GM19463 (cell line): ENCODE measurements around the gene CYTH4.

ENCODE experiments used
- ATAC-seq: cut with Tn5 transposase; IDR thresholded peaks from one replicate; pipeline ENCODE4 v1.9.1; 2021; ENCODE audit warnings: mild to moderate bottlenecking, moderate library complexity; ENCODE audit not compliant: unreplicated experiment

CYTH4 gene

DNA sequence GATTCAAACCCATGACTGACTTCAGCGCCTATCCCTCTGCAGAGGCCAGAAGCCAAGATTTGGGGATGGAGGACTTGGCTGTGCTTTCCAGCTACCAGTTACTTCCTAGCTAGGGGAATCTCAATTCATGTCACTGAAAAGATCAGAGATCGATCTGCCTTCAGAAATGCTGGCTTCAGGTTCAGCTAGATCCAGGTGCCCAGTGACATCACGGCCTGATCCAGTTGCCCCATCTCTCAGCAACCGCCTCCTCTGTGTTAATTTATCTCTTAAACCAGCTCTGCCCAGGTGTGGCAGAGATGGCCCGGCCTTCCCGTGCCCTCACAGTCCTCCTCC, 24.2 kb downstream of the CYTH4 start:
- ATAC-seq: no peak

DNA sequence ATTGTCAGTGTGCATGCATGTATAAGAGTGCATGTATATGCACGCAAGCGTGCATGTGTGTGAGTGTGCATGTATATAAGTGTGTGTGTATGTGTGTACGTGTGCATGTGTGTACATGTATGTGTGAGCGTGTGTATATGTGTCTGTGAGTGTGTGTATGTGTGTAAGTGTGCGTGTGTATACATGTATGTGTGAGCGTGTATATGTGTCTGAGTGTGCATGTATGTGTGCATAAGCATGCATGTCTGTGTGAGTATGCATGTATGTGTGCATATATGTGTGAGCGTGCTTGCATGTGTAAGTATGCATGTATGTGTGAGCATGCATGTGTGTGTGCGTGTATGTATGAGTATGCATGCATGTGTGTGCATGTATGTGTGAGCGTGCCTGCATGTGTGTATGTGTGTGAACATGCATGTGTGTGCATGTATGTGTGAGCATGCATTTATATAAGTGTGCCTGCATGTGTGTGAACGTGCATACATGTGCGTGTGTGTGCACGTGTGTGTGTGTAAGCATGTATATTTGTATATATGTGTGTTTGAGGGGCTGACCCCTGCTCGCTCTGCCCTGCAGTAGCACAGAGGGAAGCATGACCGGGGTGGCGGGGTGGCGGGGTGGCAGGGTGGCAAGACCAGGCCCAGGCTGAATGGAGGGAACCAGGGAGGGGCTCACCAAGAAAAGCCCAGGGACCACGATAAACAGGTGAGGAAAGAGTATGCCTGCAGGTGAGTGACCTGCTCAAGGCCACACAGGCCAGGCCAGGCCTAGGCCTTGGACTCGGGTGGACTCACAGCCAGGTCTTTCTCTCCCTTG, 26.3 kb downstream of the CYTH4 start:
- ATAC-seq: no peak

DNA sequence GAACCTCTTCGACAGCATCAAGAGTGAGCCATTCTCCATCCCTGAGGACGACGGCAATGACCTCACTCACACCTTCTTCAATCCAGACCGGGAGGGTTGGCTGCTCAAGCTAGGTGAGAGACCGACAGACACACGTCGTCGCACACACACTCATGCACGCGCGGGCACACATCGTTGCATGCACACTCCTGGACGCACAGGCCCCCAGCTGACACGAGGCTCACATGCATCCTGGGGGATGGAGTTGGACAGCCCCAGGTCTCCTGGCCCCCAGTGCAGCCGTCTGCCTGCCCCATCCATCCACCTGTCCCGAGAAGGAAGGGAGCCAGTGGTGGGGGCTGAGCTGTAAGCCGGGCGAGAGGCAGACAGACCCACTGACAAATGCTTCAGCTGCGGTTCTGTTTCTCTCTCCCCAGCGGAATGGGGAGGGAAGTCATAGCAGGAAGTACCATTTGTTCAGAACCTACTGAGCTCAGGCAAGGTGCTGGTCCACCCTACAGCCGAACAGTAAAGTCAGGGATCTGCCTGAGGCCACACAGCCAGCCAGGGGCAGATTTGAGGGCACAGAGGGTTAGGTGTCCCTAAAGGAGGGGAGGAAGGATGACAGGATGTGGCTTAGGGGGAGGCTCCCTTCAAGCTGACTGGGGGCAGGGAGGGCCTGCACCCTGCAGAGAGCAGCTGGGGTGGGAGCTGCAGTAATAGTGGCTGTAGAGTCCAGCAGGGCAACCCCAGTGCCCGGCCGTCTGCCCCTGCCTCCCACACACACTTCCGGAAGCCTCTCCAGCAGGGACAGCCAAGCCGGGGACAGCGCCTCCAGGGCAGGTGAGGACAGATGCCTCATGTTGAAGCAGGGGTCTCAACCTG, 27.1 kb downstream of the CYTH4 start:
- ATAC-seq: no peak

DNA sequence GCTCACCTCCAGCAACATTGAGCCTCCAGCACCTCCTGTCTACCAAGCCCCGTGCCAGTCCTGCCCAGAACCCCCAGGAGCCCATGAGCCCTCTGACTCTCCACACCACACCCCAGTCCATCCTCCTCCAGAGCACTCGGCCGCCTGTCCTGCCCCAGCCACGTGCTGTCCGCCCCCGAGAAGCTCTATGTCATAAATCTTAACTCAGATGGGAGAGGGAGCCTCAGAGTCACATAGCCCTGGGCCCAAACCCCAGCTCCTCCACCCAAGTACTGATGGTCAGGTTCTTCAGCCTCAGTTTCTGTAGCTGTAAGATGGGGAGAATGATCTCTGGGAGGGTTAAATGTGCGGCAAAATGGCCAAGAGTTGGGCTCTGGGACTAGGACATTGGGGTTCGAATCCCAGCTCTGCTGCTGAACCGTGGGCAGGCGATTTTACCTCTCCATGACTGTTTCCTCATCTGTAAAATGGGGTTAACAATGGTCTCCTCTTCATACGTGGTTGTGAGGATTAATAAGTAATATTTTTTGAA, 27.8 kb downstream of the CYTH4 start:
- no peak for ATAC-seq

DNA sequence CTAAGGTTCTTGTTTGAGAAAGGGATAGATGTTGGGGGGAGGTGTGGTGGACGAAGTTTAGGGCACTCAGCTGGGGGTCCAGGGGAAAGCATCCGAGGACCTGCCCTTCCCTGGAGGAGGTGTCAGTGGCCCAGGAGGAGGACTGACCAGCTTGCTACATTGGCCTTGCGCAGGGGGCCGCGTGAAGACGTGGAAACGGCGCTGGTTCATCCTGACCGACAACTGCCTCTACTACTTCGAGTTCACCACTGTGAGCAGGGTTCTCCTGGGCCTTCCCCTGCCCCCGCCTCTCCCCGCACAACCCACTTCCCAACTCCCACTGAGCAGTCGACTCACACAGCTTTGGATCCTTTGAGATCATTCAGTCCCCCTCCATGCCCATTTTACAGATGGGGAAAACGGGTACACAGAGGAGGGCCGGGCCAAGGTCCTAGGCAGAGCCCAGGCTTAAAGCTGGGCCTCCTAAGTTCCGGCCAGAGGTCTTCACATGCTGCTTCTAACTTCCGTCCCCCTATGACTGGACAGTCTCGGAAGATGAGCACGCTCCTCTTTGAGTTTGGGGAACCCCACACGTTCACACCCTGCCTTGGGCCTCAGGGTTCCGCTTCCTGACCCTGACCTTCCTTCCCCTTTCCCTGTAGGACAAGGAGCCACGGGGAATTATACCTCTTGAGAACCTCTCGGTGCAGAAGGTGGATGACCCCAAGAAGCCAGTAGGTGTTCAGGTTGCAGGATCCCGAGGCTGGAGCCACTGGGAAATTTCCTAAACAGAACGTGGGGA, 28.7 kb downstream of the CYTH4 start:
- no peak for ATAC-seq

DNA sequence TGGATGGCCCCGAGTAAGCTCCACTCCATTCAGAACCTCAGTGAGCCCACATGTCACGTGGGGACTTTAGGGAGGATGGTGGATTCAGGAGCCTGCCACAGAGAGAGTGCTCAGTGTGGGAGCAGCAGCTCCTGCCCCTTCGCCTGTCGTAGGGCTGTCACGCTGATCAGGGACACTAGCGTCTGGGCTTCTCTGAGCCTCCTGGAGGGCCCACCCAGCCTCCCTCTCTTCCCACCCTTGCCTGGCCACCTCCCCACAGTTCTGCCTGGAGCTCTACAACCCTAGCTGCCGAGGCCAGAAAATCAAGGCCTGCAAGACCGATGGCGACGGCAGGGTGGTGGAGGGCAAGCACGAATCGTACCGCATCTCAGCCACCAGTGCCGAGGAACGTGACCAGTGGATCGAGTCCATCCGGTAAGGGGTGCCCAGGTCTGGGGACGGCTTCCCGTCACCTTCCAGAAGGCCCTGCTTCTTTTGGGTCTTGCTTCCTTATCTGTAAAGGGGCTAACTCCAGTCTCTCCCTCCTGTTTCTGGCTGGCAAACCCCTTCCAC, 29.5 kb downstream of the CYTH4 start:
- no peak for ATAC-seq

DNA sequence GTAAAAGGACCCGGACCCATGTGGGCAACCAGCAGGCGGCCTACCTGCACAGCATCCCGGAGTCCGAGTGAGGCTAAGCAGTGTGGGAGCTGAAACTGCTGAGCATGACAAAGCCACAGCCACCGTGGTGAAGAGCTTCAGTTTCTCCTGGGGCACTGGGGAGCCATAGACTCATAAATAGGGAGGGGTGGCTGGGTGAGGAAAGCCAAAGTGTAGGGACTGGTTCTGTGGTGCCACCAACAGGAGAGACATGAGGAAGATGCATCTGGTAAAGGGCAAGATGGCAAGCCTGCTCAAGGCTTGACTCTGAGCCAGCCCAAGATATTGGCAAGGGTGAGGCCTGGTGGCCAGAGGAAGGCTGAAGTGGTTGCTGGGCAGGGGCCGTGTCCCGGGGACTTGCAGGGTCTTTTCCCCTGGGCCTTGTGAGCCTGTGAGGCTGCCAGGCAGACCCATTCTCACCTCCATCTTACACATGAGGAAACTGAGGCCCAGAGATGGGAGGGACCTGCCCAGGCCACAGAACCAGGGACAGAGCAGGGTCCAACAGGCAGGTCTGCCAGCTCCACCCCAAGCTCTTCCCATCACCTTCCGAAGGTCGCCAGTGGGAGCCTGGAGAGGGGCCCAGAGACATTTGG, 30.4 kb downstream of the CYTH4 start:
- no peak for ATAC-seq

DNA sequence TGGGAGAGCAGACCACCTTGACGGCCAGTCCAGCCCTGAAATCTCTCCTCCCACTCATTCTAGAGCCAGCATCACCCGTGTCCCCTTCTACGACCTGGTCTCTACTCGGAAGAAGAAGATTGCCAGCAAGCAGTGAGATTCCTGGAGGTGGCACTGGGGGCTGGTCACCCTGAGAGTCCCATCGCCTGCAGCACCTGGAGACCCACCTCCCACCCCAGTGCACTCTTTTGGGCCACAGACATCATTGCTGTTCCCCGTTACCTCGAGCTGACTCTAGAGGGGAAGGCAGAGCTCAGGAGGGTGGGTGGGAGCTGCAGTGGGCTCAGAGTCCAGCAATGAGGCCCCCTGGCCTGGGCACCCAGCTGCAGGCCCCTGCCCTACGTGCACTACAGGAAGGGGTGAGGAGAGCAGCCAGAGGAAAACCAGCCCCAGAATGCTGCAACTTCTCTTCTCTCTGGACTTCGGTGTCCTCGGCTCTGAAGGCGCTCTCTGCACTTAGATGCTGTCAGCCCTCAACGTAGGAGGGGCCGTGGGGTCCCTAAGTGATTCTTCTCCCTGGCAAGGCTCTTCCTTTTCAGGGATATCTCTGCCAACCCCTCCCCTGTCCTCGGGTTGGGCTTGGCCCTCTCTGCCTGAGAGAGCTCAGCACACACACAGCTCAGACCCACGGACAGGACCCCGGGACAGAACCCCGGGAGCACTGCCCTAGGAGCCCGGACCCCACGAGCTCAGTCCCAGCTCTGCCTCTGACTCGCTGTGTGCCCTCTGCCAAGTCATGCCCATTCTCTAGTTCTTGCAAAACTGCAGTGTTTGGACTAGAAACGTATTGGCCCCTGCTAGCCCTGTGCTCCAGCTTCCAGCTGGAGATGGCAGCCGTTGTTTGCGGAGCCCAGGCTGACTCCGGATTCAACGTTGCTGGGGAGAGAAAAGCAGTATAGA, 31.3 kb downstream of the CYTH4 start:
- ATAC-seq: no peak

DNA sequence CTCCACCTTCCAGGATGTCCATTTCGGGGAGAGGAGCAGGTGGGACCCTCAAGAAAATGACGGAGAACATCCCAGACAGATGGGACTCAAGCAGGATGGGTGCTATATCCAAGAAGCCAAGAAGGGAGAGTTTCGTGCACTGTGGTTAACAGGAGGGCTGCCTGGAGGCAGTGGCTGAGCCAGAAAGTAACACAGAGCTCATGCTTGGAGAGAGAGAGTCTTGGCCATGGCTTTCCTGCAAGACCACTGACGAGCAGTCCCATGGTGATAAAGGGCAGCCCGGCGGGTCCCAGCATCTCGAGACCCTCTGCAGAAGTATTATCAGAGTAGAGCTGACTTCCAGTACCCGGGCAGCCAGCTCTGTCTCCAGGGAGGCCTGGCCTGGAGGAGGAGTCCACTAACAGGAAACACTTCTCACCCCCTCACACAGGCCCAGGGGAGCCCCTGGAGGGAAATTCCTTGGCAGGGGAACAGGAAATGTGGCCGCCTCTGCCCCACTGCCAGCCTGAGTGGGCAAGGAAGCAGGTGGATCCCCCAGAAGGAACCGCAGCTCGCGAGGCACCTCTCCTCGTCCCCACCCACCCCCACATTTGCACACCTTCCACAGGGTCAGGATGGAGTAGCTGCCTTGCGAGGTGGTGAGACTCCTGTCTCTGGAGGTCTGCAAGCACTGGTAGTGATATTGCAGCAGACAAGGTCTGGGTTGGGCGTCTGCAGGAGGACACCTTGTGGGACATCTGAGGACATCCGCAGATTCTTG, 32.2 kb downstream of the CYTH4 start:
- ATAC-seq: no peak

DNA sequence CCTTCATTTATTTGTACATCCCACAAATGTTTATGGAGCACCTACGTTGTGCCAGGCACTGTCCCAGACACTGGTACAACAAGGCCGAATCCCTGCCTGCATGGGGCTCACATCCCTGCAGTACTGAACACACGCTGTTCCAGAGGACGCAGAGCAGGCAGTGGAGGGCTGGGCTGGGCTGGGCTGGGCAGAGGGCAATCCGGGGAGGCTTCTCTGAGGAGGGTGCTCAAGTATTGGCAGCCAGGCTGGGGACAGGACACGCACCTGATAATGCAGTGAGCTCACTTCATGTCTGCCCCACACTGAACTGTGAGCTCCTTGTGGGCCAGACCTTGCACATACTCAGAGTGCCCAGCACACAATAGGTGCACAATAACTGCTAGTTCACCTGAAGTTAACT, 34.1 kb downstream of the CYTH4 start:
- ATAC-seq: no peak

DNA sequence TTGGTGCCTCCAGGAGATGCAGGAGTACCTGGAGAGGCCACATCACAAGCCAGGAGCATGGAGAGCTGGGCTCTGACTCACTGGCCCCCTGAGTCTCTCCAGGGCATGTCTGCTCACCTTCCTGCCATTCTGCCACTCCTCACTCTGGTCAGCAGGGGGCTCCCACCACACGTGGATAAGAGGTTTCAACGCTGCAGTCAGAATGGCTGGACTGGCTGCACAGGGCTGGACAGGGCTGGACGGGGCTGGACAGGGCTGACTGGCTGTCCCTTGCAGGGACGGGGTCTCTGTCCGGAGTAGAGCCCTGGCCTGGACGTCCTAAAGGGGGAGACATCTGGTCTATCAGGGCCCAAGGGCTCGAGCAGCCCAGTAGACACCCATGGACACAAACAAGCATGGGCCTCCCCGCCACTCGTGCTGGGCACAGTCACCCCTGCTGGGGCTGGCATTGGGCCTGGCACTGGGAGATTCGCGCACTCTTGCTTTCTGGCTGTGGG, 34.6 kb downstream of the CYTH4 start:
- no peak for ATAC-seq

DNA sequence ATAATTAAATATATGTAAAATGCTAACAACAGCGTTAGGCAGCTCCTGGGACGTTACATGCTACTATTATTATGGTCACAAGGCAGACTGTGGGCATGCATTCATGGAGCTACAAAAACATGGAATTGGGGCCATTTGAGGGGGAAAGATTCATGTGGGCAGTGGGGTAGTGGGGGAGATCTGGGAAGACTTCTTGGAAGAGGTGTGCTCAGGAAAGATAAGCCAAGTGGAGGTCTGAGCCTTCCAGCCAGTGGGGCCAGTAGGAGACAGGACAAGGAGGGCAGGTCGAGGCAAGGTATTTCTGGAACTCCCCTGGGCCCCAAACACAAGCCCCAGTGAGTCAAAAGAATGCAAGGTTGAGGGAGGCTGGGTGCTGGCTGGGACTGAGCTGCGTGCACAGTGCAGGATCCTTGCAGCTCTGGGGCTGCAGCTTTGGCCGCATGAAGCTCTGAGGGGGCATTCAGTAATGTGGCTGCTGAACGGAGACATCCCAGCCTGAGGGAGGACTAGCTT, 35.4 kb downstream of the CYTH4 start:
- no peak for ATAC-seq

DNA sequence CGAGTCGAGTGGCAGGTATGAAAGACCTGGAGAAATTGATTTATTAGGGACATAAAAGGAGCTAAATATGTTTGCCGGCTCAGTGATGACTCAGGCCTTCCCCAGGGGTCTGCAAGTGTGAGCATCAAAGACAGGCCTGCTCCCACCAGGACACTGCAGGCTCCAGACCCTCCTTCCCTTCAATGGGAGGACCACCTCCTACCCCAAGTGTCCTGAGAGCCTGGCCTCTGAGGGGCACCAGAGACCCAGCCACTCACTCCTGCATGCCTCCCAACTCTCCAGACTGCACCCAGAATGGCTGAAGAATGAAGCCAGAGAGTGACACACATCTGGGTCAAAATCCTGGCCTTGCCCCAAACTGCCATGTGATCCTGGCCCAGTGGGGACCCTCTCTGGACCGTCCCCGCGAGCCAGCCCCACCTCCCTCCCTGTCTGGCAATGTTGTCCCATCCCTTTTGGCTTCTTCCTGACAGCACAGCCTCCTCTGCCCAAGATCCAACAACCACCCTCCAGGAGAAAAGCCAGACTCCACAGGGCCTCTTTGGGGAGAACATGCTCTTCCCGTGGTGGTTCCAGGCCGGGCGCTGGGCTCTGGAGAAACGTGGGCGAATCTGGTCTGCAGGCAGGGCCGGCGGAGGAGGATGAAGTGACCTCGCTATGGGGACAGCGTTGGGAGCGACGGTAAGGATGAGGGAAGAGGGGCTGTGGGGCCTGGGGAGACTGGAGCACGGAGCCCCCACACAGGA, 36.2 kb downstream of the CYTH4 start:
- no peak for ATAC-seq

DNA sequence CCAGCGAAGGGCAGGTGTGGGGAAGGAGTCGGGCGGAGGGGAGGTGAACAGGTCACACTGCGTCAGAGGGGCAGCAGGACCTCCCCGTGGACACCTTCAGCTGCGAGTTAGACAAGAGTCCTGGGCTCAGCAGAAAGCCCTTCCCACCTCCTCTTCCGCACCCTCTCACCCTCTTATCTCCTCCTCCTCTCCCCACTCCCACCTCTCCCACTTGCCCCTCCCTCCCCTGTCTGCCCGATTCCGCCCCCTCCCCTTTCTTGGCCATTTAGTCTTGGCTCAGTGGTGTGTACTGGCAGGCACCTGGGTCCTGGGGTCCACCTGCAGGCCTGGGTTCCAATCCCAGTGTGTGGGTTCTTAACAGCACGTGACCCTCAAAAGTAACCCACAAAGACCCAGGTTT, 37.2 kb downstream of the CYTH4 start:
- no peak for ATAC-seq

DNA sequence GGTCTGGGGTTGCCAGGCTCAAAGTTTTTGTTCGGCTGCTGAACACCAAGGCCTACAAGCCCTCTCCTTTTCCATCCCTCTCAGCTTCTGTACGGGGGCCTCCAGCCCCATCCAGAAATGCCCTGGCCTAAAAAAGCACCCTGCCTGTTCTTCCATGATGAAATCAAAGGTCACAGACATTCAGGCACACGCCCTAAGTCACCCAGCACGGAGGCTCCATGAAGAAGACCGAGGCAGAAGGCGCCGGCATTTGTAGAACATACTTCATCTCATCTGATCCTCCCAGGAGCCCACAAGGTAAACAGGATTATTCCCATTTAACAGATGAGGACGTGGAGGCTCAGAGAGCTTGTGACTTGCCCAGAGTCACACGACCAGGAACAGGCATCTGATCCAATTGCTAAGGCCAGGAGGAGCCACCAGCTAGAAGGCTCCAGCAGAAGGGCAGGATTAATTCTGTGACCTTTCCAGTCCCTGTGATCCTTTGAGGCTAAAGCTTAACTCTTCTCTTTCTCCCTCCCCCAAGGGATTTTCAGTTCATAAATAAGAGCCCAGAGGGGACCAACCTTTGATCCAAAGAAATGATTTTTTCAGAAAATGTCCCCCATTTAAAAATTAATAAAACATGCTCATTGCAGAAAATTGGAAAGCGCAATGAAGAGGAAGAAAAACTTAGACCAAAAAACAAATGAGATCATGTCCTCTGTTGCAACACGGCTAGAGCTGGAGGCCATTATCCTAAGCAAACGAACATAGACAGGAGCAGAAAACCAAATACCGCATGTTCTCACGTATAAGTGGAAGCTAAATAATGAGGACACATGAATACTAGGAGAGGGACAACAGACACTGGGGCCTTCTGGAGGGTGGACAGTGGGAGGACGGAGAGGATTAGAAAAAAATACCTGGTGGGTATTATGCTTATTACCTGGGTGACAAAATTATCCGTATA, 38.7 kb downstream of the CYTH4 start:
- no peak for ATAC-seq

DNA sequence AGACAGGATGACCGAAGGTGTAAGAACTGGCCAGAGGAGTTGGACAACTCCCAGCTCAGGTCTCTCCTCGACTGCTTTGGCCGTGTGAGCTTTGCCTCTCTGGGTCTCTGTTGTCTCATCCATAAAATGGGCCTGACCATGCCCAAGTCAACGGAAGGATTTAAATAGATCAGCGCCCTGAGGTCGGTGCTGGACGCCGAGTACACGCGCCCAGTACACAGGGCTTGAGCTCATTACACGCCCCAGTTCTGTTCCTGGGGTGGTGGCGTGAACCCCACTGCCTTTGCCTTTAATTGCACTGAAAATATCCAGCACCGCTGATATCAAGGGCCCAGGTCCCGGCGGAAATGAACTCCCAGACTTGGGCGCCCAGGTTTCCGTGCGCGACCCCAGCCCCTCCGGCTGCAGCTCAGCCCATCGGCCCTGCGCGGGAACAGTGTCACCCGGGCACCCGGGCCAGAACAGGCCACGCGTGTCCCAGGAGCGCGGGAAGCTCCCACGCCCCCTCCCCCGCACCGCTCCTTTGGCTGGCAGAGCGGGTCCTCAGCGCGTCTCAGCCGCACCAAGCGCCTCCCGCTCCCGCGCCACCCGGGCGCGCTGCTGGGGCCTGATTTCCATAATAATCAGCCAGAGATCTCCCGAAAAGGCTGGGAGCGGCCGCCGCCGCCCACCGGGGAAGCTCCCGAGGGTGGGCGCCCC, 42.2 kb downstream of the CYTH4 start:
- no peak for ATAC-seq
